Gastrocnemius medialis (tissue), 4 donors: Measurements from ENCODE around the gene TTC39C.

Experiments used
- POLR2A ChIP-seq, 2 donors: fragments of 450-650 bp; IDR thresholded peaks; one replicate each; pipeline ENCODE4 v1.6.1; 2017; ENCODE audit warnings: antibody characterized with exemption in 2 of 2, mild to moderate bottlenecking in 2 of 2, moderate library complexity in 2 of 2
- TF ChIP-seq, protein P1 (sequence below), 5 experiments: fragments of 450-650 bp in 3 of 5; fragments of 200-600 bp in 2 of 5; sonication (generic) in 2 of 5; IDR thresholded peaks in 4 of 5; conservative IDR thresholded peaks in 1 of 5; 1 replicate in 4 of 5; 2 replicates in 1 of 5; pipeline ENCODE4 v1.5.1; 2016 to 2019; ENCODE audit warnings: antibody characterized with exemption in 5 of 5, mild to moderate bottlenecking in 3 of 5, moderate library complexity in 3 of 5

DNA sequence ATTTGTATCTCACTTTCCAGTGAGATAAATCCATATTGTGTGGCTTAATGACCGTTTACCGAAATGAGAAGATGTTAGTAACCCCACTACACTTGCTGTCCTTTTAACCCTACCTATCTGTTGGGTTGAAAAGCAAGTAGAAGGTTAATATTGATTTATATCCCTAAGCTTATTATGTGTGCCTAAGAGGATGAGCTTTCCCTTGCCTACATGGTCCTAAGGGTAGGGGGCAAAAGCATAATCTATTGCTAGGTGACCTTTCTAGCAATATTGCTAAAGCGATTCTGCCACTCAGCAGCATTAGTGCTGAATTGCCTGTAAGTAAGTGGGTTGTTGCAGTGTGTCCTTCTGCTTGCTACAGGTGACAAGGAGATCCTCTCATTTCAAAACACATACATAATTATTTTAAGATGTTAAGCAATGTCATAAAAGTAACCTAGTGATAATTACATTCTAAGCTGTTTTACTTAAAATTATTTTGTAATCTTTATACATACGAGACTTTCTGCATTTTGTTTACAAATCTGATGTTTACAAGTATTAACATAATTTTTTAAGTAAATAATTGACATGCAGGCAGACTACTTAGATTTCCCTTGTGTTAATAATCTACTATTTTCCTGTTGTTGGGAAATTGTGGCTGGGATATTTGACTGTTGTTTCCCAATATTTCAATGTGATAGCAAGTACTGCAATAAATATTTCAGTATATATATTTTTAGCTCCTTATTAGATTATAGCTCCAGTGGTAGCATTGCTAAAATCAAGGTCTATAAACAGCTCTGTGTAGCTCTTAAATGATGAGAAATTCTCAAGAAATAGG, 75.2 kb downstream of the TTC39C start:
- TF ChIP-seq, protein P1, sequence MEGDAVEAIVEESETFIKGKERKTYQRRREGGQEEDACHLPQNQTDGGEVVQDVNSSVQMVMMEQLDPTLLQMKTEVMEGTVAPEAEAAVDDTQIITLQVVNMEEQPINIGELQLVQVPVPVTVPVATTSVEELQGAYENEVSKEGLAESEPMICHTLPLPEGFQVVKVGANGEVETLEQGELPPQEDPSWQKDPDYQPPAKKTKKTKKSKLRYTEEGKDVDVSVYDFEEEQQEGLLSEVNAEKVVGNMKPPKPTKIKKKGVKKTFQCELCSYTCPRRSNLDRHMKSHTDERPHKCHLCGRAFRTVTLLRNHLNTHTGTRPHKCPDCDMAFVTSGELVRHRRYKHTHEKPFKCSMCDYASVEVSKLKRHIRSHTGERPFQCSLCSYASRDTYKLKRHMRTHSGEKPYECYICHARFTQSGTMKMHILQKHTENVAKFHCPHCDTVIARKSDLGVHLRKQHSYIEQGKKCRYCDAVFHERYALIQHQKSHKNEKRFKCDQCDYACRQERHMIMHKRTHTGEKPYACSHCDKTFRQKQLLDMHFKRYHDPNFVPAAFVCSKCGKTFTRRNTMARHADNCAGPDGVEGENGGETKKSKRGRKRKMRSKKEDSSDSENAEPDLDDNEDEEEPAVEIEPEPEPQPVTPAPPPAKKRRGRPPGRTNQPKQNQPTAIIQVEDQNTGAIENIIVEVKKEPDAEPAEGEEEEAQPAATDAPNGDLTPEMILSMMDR (IDR thresholded peaks at IDR 0.05 in 4 of 5, conservative IDR thresholded peaks at IDR 0.05 in 1 of 5) = no peak
- no peak for TF ChIP-seq POLR2A (IDR thresholded peaks at IDR 0.05)
